Activated B cell treated with CpG ODN at 0.5 μM for 24 hours (primary cell): Measurements from ENCODE around the gene PEPD. TPM values are rescaled to one million over a fixed set of nuclear protein-coding genes. Genes with fewer than 3 reads are reported as not detected.
"Not testable (repeated sequence)": the region's sequence is repeated elsewhere in the genome, so short reads cannot be mapped to it uniquely, and the experiment has no call there.

ENCODE experiments used
- ATAC-seq: fragments of 200-7000 bp; cut with Tn5 transposase; one replicate; pipeline ENCODE4 v1.10.0; 2021; ENCODE audit warnings: low read depth, mild to moderate bottlenecking, moderate library complexity
- CTCF ChIA-PET: fragments of 350-600 bp; sonication (Branson Sonifier 250); formaldehyde crosslinking; loops from one replicate; lab custom pipeline; 2021; ENCODE audit warnings: antibody characterized with exemption; lab: Charles Lee
- POLR2A ChIA-PET: fragments of 350-600 bp; sonication (Branson Sonifier 250); formaldehyde crosslinking; loops from one replicate; lab custom pipeline; 2021; ENCODE audit warnings: antibody characterized with exemption; lab: Charles Lee
- DNase-seq: peaks from one replicate; pipeline ENCODE4 v3.0.0; 2022
- H3K27ac Mint-ChIP-seq: one replicate; pipeline ENCODE4 v1.8.0; 2020; ENCODE audit warnings: mixed read lengths
- H3K27me3 Mint-ChIP-seq: one replicate; pipeline ENCODE4 v1.8.0; 2021; ENCODE audit warnings: mixed read lengths
- H3K36me3 Mint-ChIP-seq: one replicate; pipeline ENCODE4 v1.8.0; 2021; ENCODE audit warnings: low read depth, mixed read lengths
- H3K4me1 Mint-ChIP-seq: one replicate; pipeline ENCODE4 v1.8.0; 2021; ENCODE audit warnings: mixed read lengths
- H3K4me3 Mint-ChIP-seq: one replicate; pipeline ENCODE4 v1.8.0; 2020; ENCODE audit warnings: mild to moderate bottlenecking, mixed read lengths
- H3K9me3 Mint-ChIP-seq: one replicate; pipeline ENCODE4 v1.8.0; 2020; ENCODE audit warnings: mixed read lengths
- CTCF ChIP-seq: fragments of 200-600 bp; IDR thresholded peaks from one replicate; pipeline ENCODE4 v1.8.0; 2022; ENCODE audit warnings: antibody characterized with exemption, mild to moderate bottlenecking
- intact Hi-C: fragments of 100-400 bp; cut with micrococcal nuclease; formaldehyde crosslinking; loops from one replicate; pipeline ENCODE4 v1.15.1; 2024
- total RNA-seq: library from RNA; stranded (reverse); gene quantifications from 2 replicates; pipeline ENCODE4 v1.2.3, GENCODE V29; 2022

The PEPD gene
- total RNA-seq, 1 donor from 2014 or later, result 49.1 TPM

- no peaks in the 10 kb centered on the region for H3K36me3 Mint-ChIP-seq
- no peaks in the 10 kb centered on the region for H3K9me3 Mint-ChIP-seq
- intact Hi-C loops, result no loop called here
- ATAC-seq (no peak), DNase-seq (no peak)
- CTCF ChIA-PET, result no interaction called here
- no peak for TF ChIP-seq CTCF
- no peaks in the 10 kb centered on the region for H3K4me1 Mint-ChIP-seq
- POLR2A ChIA-PET, result no interaction called here
- no peak overlapping the region for H3K4me3 Mint-ChIP-seq
- H3K27ac Mint-ChIP-seq, result no peak overlapping the region
- H3K27me3 Mint-ChIP-seq, result peaks cover 1% of the 10 kb centered on the region
Observed at GRCh38 chr19:33557196-33557595, 35.6 kb upstream of the PEPD start.

GRCh38 chr19:33556261-33556660 is 34.7 kb upstream of the PEPD start:
- ChIA-PET POLR2A (no interaction called here), CTCF (no interaction called here)
- DNase-seq (no peak), ATAC-seq (no peak)
- Mint-ChIP-seq H3K9me3 (no peaks in the 10 kb centered on the region), H3K27ac (no peak overlapping the region), H3K27me3 (no peaks in the 10 kb centered on the region), H3K4me1 (no peaks in the 10 kb centered on the region), H3K4me3 (no peak overlapping the region), H3K36me3 (no peaks in the 10 kb centered on the region)
- intact Hi-C loops, result no loop called here
- TF ChIP-seq CTCF, result no peak

GRCh38 chr19:33555726-33556125 is 34.1 kb upstream of the PEPD start:
- H3K4me3 Mint-ChIP-seq, H3K9me3 Mint-ChIP-seq, ATAC-seq, H3K4me1 Mint-ChIP-seq, H3K27me3 Mint-ChIP-seq, CTCF ChIA-PET, intact Hi-C loops, H3K36me3 Mint-ChIP-seq, POLR2A ChIA-PET, H3K27ac Mint-ChIP-seq, DNase-seq: not testable (repeated sequence)

- intact Hi-C loops, result no loop called here
- POLR2A ChIA-PET, result no interaction called here
Observed at GRCh38 chr19:33554821-33555220, 33.2 kb upstream of the PEPD start.

DNA sequence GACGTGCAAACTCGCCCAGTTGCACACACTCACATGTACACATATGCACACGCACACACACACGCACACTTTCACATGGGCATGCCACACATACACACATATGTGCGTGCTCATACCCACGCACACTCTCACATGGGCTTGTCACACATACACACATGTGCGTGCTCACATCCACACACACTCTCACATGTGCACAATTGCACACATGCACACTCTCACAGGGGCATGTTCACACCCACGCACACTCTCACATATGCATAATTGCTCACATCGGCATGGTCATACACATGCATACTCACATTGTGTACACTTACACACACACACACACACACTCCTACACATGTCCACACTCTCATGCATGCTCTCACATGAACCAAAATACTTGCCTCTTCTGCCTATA is 32.8 kb upstream of the PEPD start:
- intact Hi-C loops, result no loop called here
- TF ChIP-seq CTCF, result no peak
- CTCF ChIA-PET, result no interaction called here
- no peak for DNase-seq
- ATAC-seq, result no peak
- H3K9me3 Mint-ChIP-seq, result no peaks in the 10 kb centered on the region
- no peak overlapping the region for H3K4me3 Mint-ChIP-seq
- no peak overlapping the region for H3K27ac Mint-ChIP-seq
- H3K36me3 Mint-ChIP-seq, result no peaks in the 10 kb centered on the region
- H3K4me1 Mint-ChIP-seq, result no peaks in the 10 kb centered on the region
- POLR2A ChIA-PET, result no interaction called here
- no peaks in the 10 kb centered on the region for H3K27me3 Mint-ChIP-seq

More at GRCh38 chr19:33554821-33555220, 33.2 kb upstream of the PEPD start:
- Mint-ChIP-seq H3K9me3 (no peaks in the 10 kb centered on the region), H3K4me1 (no peaks in the 10 kb centered on the region), H3K4me3 (no peak overlapping the region), H3K36me3 (no peaks in the 10 kb centered on the region), H3K27ac (no peak overlapping the region), H3K27me3 (no peaks in the 10 kb centered on the region)
- DNase-seq, result no peak
- no peak for ATAC-seq
- CTCF ChIA-PET, result no interaction called here
- TF ChIP-seq CTCF, result no peak

DNA sequence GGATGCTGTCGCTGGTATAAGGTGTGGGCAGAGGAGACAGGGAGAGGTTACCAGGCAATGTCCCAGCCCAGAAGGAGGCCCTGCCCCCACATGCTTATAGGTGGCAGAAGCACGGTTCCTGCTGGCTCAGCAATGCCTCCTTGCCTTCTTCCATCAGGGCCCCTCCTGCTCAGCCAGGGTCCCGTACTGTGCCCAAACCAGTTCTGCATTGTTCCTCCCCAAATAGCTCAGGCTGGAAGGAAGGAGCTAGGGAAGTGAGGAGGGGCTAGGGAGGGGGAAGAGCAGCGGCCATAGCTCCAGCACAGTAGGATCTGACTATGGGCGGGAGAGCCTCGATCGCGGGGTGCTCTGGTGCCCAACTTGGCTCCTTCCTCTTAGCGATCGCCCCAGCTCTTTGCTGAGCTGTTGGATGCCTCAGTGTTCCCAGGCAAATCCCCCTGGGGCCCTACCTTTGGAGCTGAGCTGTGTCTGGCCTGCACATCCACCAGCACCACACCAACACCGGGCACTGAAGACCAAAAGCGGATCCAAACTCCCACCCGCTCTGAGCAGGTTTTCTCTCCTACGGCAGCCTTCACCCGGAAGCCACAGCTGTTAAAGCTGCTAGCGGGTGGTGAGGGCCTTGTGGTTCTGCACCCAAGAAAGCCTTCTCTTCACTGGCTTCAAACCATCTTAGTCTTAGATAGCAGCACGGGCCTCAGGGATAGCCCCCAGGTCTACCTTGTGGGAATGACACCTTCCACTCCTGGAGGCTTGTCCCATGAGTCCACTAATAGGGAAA is 32.1 kb upstream of the PEPD start:
- H3K9me3 Mint-ChIP-seq, result no peaks in the 10 kb centered on the region
- POLR2A ChIA-PET, result no interaction called here
- H3K4me1 Mint-ChIP-seq, result no peaks in the 10 kb centered on the region
- CTCF ChIA-PET, result no interaction called here
- no peaks in the 10 kb centered on the region for H3K36me3 Mint-ChIP-seq
- intact Hi-C loops, result no loop called here
- no peak overlapping the region for H3K4me3 Mint-ChIP-seq
- H3K27ac Mint-ChIP-seq, result no peak overlapping the region
- TF ChIP-seq CTCF, result no peak
- ATAC-seq, result no peak
- DNase-seq, result no peak
- H3K27me3 Mint-ChIP-seq, result no peaks in the 10 kb centered on the region
